ENCODE measurements around the gene ELAVL1. TPM values are rescaled to one million over a fixed set of nuclear protein-coding genes. Genes with fewer than 3 reads are reported as not detected.

The ELAVL1 gene
- polyA plus RNA-seq, 1 of the 3 experiments (the other 2 are of a cell fraction): 49.6 TPM

- WGBS (ENCODE audit: low lambda C conversion rate): 87% methylated on average over 3 of the region's 12 CpGs
- no peaks in the 10 kb centered on the region for H3K9me3 ChIP-seq
- no peak within 1 kb of the TSS for H2AFZ ChIP-seq (ENCODE audit: low read depth)
- peaks cover 0 to 10% of the 10 kb centered on the region in 2 experiments; a peak in 2 of 4 replicates for H3K4me1 ChIP-seq (ENCODE audit: control insufficient read depth in 1 of 2, insufficient read depth in 2 of 2, low read depth in 1 of 2, low read length in 1 of 2)
- H3K36me3 ChIP-seq (replicated peaks in 1 of 2; ENCODE audit: control insufficient read depth in 1 of 2, insufficient read depth in 2 of 2, low read length in 1 of 2): peaks cover 0 to 31% of the 10 kb centered on the region in 2 experiments
- ChIA-PET CTCF (interaction anchor here (4.5 kb wide), 1 partner anchor 62 kb away, joined by 26 read pairs; no protein-coding TSS in a partner anchor), POLR2A (no interaction called here)
- H3F3A ChIP-seq (replicated peaks; ENCODE audit: insufficient read depth): peaks cover 7% of the 10 kb centered on the region
- no peak within 1 kb of the TSS for H3K4me2 ChIP-seq
- no peak within 1 kb of the TSS for H3K27ac ChIP-seq (ENCODE audit: low read depth in 2 of 2, low read length in 1 of 2)
- H3K79me2 ChIP-seq (ENCODE audit: insufficient read depth): no peaks in the 10 kb centered on the region
- no peak within 1 kb of the TSS for H3K9ac ChIP-seq
- TF ChIP-seq ELF1 (IDR thresholded peaks at IDR 0.05) (no peak), CTCF (IDR thresholded peaks at IDR 0.05) (no peak), IRF3 (IDR thresholded peaks at IDR 0.05; ENCODE audit: low read depth, low read length) (no peak), EP300 (IDR thresholded peaks at IDR 0.05; ENCODE audit: borderline replicate concordance in 1 of 2, low read depth in 1 of 2, low read length in 1 of 2) (no peak), ZBTB33 (IDR thresholded peaks at IDR 0.05; ENCODE audit: borderline replicate concordance, low read depth) (no peak), RFX5 (IDR thresholded peaks at IDR 0.05; ENCODE audit: low read length) (no peak), GATA2 (CRISPR knock-in tag; IDR thresholded peaks at IDR 0.05) (no peak), POLR2AphosphoS5 (IDR thresholded peaks at IDR 0.05; ENCODE audit: low read depth, low read length) (no peak; the same call in 1 of the 2 replicates), REST (IDR thresholded peaks at IDR 0.05; ENCODE audit: low read depth, low read length) (no peak), NRF1 (IDR thresholded peaks at IDR 0.05; ENCODE audit: low read depth, low read length) (no peak), SMC3 (IDR thresholded peaks at IDR 0.05; ENCODE audit: low read depth, low read length) (no peak), FOXJ3 (CRISPR knock-in tag; IDR thresholded peaks at IDR 0.05) (no peak), NFIC (IDR thresholded peaks at IDR 0.05; ENCODE audit: borderline replicate concordance) (no peak), JUND (IDR thresholded peaks at IDR 0.05) (no peak), RCOR1 (IDR thresholded peaks at IDR 0.05; ENCODE audit: low read length) (no peak), YY1 (IDR thresholded peaks at IDR 0.05; ENCODE audit: low read depth) (no peak), FOXM1 (IDR thresholded peaks at IDR 0.05; ENCODE audit: low read depth) (no peak), EZH2phosphoT487 (IDR thresholded peaks at IDR 0.05; ENCODE audit: borderline replicate concordance, low read depth) (no peak)
- no peaks in the 10 kb centered on the region for H4K20me1 ChIP-seq (ENCODE audit: insufficient read depth)
- peaks cover 7% of the 10 kb centered on the region; the same call in 1 of the 2 replicates for H3K27me3 ChIP-seq (ENCODE audit: insufficient read depth)
- no peak for DNase-seq
- no peaks in the 10 kb centered on the region for H3K9me2 ChIP-seq
- H3K4me3 ChIP-seq (ENCODE audit: low read depth in 2 of 2, low read length in 1 of 2): no peak within 1 kb of the TSS
Measured at GRCh38 chr19:7914598-7915045, 90.8 kb downstream of the ELAVL1 start, which contains the start of gene TGFBR3L. TSS of gene TGFBR3L (plus strand) at chr19:7914830.

Measured in SK-N-SH (cell line).